NT2/D1 (cell line): ENCODE data around the gene PRDX6.

Source experiments
- SUZ12 ChIP-seq: IDR thresholded peaks from 2 replicates; pipeline ENCODE4 v1.6.1; 2011; ENCODE audit not compliant: insufficient read length, insufficient read depth; ENCODE audit errors: extremely low read depth
- YY1 ChIP-seq: IDR thresholded peaks from 2 replicates; pipeline ENCODE4 v1.6.1; 2011; ENCODE audit not compliant: insufficient read length, insufficient read depth
- ZNF274 ChIP-seq: IDR thresholded peaks from 2 replicates; pipeline ENCODE4 v1.6.1; 2011; ENCODE audit warnings: mild to moderate bottlenecking, low read depth, low read length

DNA sequence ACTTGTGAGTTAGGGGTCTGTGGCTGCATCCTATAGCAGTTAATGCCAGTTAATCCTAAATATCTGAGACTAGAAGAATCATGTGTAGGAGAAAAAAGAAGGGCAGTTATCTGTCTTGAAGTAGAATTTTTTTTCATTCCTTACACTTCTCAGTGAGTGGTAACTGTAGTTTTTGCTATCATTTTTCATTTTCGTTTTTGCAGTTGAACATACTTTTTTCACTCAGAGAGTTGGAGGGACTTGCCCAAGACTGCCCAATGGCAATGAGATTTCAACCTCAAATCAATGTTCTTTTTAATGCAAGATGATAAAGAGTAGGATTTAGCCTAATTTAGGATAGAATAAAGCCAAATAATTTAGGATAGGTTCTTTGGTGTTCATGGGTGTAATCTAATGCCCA, 5.5 kb downstream of the PRDX6 start:
- no peak for TF ChIP-seq ZNF274
- no peak for TF ChIP-seq SUZ12
- TF ChIP-seq YY1 = no peak
